ENCODE measurements around the gene NR1D1.

- TF ChIP-seq CTCF (IDR thresholded peaks at IDR 0.05 in 8 of 11, conservative IDR thresholded peaks at IDR 0.05 in 3 of 11) (peak in 3 of 11 experiments; percentile 8 to 38 (median 10)), POLR2A (IDR thresholded peaks at IDR 0.05) (no peak), POLR2AphosphoS5 (IDR thresholded peaks at IDR 0.05) (peak; percentile 9 to 41 (median 29))
These were observed 22.8 kb upstream of the NR1D1 start for GRCh38 chr17:40122999-40123810.
